ENCODE measurements around the gene SZRD1. TPM values are rescaled to one million over a fixed set of nuclear protein-coding genes. Genes with fewer than 3 reads are reported as not detected.

SZRD1 gene
- total RNA-seq, 4 donors from 2014 or later, result 85.8 to 117 (median 99.4) TPM

- H3K27me3 ChIP-seq, result no peaks in the 10 kb centered on the region
- no peaks in the 10 kb centered on the region for H3K9me3 ChIP-seq
- TF ChIP-seq, protein P1, sequence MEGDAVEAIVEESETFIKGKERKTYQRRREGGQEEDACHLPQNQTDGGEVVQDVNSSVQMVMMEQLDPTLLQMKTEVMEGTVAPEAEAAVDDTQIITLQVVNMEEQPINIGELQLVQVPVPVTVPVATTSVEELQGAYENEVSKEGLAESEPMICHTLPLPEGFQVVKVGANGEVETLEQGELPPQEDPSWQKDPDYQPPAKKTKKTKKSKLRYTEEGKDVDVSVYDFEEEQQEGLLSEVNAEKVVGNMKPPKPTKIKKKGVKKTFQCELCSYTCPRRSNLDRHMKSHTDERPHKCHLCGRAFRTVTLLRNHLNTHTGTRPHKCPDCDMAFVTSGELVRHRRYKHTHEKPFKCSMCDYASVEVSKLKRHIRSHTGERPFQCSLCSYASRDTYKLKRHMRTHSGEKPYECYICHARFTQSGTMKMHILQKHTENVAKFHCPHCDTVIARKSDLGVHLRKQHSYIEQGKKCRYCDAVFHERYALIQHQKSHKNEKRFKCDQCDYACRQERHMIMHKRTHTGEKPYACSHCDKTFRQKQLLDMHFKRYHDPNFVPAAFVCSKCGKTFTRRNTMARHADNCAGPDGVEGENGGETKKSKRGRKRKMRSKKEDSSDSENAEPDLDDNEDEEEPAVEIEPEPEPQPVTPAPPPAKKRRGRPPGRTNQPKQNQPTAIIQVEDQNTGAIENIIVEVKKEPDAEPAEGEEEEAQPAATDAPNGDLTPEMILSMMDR (IDR thresholded peaks at IDR 0.05), result no peak
- TF ChIP-seq POLR2A (IDR thresholded peaks at IDR 0.05), result no peak
- TF ChIP-seq EP300 (IDR thresholded peaks at IDR 0.05), result no peak
- TF ChIP-seq POLR2AphosphoS5 (IDR thresholded peaks at IDR 0.05), result no peak
- H3K27ac ChIP-seq, result no peak overlapping the region
- no peaks in the 10 kb centered on the region for H3K4me1 ChIP-seq
- no peak overlapping the region for H3K4me3 ChIP-seq
- H3K36me3 ChIP-seq, result no peaks in the 10 kb centered on the region
- ATAC-seq, result no peak
- 96 to 100% methylated on average over 1 to 5 of the region's 5 CpGs for WGBS, 2 donors (ENCODE audit: low coverage in 1 of 2)
Observed at GRCh38 chr1:16410803-16411202, 43.8 kb downstream of the SZRD1 start.

DNA sequence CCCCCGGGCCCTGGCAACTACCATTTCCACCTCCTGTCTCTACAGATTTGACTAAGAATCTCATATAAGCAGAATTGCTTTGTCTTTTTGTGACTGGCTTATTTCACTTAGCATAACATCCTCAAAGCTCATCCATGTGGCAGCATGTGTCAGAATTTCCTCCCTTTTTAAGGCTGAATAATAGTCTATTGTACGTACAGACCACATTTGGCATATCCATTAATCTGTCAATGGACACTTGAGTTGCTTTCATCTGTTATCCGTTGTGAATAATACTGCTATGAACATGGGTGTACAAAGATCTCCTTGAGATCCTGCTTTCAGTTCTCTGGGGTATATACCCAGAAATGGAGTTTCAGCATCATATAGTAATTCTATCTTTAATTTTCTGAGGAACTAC is 46.1 kb downstream of the SZRD1 start:
- Histone ChIP-seq H3K4me1 (no peaks in the 10 kb centered on the region), H3K9me3 (no peaks in the 10 kb centered on the region), H3K4me3 (no peak overlapping the region), H3K36me3 (no peaks in the 10 kb centered on the region), H3K27me3 (no peaks in the 10 kb centered on the region), H3K27ac (no peak overlapping the region)
- 83 to 86% methylated on average over 3 of the region's 3 CpGs for WGBS, 2 donors (ENCODE audit: low coverage in 1 of 2)
- ATAC-seq, result no peak
- no peak for TF ChIP-seq POLR2AphosphoS5 (IDR thresholded peaks at IDR 0.05)
- no peak for TF ChIP-seq POLR2A (IDR thresholded peaks at IDR 0.05)
- TF ChIP-seq, protein P1 (IDR thresholded peaks at IDR 0.05), result no peak
- TF ChIP-seq EP300 (IDR thresholded peaks at IDR 0.05), result no peak

GRCh38 chr1:16418823-16419425 is 51.9 kb downstream of the SZRD1 start:
- no peak for ATAC-seq
- 78 to 79% methylated on average over 3 to 7 of the region's 7 CpGs for WGBS, 2 donors (ENCODE audit: low coverage in 1 of 2)
- peaks cover 13% of the 10 kb centered on the region for H3K27me3 ChIP-seq

GRCh38 chr1:16420424-16421118 is 53.5 kb downstream of the SZRD1 start:
- Histone ChIP-seq H3K36me3 (no peaks in the 10 kb centered on the region), H3K9me3 (no peaks in the 10 kb centered on the region), H3K27me3 (peaks cover 13% of the 10 kb centered on the region), H3K4me1 (no peaks in the 10 kb centered on the region), H3K4me3 (no peak overlapping the region), H3K27ac (no peak overlapping the region)
- TF ChIP-seq POLR2AphosphoS5 (IDR thresholded peaks at IDR 0.05), result no peak
- no peak for TF ChIP-seq EP300 (IDR thresholded peaks at IDR 0.05)
- no peak for TF ChIP-seq POLR2A (IDR thresholded peaks at IDR 0.05)
- TF ChIP-seq, protein P1 (IDR thresholded peaks at IDR 0.05), result no peak
- 61 to 68% methylated on average over 3 to 9 of the region's 9 CpGs for WGBS, 2 donors (ENCODE audit: low coverage in 1 of 2)
- no peak for ATAC-seq

More at GRCh38 chr1:16418823-16419425, 51.9 kb downstream of the SZRD1 start:
- Histone ChIP-seq H3K4me1 (no peaks in the 10 kb centered on the region), H3K36me3 (no peaks in the 10 kb centered on the region), H3K4me3 (no peak overlapping the region), H3K9me3 (no peaks in the 10 kb centered on the region), H3K27ac (no peak overlapping the region)
- no peak for TF ChIP-seq POLR2AphosphoS5 (IDR thresholded peaks at IDR 0.05)
- no peak for TF ChIP-seq POLR2A (IDR thresholded peaks at IDR 0.05)
- no peak for TF ChIP-seq EP300 (IDR thresholded peaks at IDR 0.05)
- TF ChIP-seq, protein P1 (IDR thresholded peaks at IDR 0.05), result no peak

DNA sequence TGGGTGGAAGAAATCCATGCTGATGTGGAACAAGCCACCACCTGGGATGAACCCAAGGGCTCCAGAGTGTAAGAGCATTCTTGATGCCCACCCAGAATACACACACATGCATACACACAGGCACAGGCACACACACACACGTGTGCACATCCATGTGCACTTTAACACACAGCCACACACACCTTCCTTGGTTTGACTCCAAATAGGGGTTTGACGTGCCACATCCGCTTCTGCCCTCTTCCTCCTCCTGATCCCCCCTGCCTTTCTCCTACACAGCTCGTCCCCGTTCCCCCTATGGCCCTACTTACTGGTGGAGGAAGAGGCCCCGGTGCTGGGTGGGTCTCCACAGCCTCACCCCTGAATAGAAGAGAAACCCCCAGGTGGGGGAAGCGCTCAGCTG is 54.2 kb downstream of the SZRD1 start:
- no peak overlapping the region for H3K27ac ChIP-seq
- H3K4me3 ChIP-seq, result no peak overlapping the region
- H3K27me3 ChIP-seq, result peaks cover 13% of the 10 kb centered on the region
- H3K9me3 ChIP-seq, result no peaks in the 10 kb centered on the region
- 63 to 80% methylated on average over 1 to 5 of the region's 7 CpGs for WGBS, 2 donors (ENCODE audit: low coverage in 1 of 2)
- no peaks in the 10 kb centered on the region for H3K36me3 ChIP-seq
- ATAC-seq, result no peak
- TF ChIP-seq, protein P1 (IDR thresholded peaks at IDR 0.05), result no peak
- TF ChIP-seq EP300 (IDR thresholded peaks at IDR 0.05) (no peak), POLR2AphosphoS5 (IDR thresholded peaks at IDR 0.05) (no peak), POLR2A (IDR thresholded peaks at IDR 0.05) (no peak)
- no peaks in the 10 kb centered on the region for H3K4me1 ChIP-seq

All from gastroesophageal sphincter (tissue), 4 donors.